AG20443 (cell line): ENCODE measurements around the gene IER3.
"Not testable (repeated sequence)": the region's sequence is repeated elsewhere in the genome, so short reads cannot be mapped to it uniquely, and the experiment has no call there.

ENCODE experiments used
- DNase-seq: peaks from one replicate; pipeline ENCODE4 v3.0.0; 2012; ENCODE audit warnings: low spot score, mixed read lengths

The IER3 gene

DNA sequence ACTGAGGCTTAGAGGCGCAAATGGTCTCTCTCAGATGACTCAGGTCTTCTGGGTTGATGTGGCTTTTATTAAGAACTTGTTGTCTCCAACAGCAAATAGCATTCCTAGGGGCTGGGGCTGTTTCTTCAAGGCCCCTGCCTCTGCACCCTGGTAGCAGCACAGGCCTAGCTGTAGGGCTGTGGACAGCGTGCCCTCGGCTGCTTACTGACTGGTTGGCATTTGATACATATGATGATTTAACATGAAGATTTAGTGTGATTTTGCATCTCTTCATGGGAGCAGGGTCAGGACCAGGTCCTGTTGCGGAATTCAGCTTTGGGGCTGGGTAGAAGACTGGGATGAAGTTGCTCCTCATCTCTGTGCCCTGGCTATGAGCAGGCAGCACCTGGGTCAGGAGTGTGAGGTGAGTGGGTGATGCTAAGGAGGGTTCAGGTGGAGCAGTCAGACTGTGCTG lies 24.3 kb upstream of the IER3 start:
- no peak for DNase-seq

DNA sequence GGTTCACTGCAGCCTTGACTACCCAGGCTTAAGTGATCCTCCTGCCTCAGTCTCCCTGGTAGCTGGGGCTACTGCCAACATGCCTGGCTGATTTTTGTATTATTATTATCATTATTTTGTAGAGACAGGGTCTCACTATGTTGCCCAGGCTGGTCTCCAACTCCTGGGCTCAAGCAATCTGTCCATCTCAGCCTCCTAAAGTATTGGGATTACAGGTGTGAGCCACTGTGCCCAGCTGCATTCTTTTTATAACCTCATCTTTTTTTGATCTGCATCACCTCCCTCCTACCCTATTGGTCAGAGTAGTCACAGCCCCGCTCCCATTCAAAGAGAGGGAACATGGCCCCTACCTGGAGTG lies 23.6 kb upstream of the IER3 start:
- no peak for DNase-seq

DNA sequence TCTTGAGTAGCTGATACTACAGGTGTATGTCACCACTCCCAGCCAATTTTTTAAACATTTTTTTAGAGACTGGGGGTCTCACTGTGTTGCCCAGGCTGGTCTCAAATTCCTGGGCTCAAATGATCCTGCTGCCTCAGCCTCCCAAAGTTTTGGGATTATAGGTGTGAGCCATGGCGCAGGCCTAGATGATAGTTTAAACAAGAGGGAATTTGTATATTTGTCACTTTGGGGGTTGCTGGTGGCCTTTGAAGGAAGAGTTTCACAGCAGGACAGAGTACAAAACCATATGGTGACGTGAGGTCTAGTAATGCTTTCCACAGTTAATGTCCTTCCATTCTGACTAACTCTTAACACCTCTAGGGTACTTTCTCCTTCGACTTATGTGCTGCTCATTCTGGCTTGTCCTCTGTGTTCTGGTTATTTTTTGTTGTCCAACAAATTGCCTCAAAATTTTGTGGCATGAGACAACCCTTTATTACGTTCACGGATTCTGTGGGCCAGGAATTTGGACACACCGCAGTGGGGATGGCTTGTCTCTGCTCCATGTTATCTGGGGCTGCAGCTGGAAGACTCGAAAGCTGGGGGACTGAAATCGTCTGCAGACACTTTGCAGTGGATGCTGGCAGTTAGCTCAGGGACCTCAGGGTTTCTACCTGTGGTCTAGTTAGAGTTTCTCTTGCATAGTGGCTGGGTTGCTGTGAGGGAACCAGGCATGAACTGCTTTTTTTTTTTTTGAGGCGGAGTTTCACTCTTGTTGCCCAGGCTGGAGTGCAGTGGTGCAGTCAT lies 23.0 kb upstream of the IER3 start:
- DNase-seq: no peak

DNA sequence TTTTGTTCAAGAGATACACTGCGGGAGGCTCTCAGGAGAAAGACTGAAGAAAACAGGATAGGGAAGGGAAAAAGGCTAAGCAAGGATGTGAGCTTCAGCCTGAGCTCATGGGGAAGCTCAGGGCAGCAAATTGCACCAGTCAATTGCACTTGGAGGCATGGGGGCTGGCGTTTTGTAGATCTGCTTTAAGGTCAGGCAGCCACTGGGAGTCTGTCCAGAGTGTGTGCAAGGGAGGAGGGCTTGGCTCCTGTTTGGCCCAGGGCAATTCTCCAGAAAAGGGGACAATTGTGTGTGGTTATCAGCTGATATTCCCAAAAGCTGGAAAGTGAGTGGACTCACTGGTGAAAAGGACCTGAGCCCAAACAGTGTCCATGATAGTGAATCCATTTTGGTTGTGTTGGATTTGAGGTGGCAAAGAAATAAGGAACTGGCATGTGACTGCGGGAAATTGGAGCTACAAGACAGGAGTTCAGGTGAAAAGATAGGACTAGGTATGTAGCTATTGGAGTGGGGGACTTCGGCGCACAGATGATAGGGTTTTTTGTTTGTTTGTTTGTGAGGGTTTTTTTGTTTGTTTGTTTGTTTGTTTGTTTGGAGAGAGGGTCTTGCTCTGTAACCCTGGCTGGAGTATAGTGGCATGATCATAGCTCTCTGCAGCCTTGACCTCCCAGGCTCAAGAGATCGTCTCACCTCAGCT lies 22.3 kb upstream of the IER3 start:
- DNase-seq: no peak

DNA sequence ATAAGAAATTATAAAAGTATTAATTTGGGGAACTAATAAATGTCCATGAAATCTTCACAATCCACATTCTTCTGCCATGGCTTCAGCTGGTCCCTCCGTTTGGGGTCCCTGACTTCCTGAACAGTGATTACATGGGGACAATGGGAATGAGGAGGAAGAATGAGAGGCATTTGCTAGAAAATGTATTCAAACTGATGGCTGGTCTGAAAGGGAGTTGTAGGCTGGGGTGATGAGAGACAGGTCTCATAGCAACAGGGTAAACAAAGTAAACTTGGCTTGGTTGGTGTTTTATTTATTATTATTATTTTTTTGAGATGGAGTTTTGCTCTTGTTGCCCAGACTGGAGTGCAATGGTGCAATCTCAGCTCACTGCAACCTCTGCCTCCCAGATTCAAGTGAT lies 21.1 kb upstream of the IER3 start:
- not testable (repeated sequence) for DNase-seq

DNA sequence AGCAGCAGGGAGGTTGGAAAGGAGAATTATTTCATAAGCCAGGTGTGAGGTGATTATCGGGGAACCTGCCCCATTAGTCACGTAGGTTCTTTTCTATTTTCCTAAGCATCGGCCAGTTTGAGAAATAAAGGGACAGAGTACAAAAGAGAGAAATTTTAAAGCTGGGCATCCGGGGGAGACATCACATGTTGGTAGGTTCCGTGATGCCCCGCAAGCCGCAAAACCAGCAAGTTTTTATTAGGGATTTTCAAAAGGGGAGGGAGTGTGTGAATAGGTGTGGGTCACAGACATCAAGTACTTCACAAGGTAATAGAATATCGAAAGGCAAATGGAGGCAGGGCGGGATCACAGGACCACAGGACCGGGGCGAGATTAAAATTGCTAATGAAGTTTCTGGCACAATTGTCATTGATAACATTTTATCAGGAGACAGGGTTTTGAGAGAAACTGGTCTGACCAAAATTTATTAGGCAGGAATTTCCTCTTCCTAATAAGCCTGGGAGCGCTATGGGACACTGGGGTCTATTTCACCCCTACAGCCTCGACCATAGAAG lies 20.2 kb upstream of the IER3 start:
- DNase-seq: not testable (repeated sequence)

DNA sequence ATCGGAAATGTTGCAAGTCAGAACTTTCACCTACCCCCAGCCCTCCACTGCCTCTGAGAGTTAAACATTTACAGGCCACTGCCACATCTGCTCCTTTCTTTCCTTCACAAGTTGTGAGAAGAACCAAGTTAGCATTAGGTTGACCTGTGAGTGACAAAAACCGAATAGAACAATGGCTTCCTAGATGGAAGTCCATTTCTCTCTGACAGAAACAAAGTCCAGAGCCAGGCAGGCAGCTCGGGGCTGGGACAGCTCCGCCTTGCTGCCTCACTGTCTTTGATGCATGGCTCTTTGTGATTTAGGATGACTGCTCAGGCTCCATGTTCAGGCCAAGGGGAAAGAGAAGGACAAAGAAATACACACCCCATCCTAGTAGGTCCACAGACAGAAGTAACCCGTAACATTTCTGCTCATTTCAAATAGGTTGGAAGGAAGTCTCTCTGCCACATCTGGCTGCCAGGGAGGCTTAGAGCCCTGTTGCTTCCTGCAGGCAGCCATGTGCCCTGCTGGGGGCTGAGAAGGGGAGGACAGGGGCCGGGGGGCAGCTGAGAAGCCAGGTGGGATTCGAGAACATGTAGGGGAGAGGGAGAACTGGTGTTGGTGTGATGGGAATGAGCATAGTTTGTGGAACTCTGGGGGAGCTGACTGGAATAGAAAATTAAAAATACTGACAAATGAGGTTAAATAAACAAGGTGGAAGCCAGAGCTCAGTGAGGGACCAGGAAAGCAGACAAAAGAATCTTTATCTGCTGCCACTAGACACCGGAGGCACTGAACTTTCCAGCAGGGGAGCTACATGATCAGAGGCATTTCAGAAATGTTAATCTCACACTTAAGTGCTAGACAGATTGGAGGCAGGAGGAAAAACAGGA lies 19.5 kb upstream of the IER3 start:
- DNase-seq: peak; percentile 40

DNA sequence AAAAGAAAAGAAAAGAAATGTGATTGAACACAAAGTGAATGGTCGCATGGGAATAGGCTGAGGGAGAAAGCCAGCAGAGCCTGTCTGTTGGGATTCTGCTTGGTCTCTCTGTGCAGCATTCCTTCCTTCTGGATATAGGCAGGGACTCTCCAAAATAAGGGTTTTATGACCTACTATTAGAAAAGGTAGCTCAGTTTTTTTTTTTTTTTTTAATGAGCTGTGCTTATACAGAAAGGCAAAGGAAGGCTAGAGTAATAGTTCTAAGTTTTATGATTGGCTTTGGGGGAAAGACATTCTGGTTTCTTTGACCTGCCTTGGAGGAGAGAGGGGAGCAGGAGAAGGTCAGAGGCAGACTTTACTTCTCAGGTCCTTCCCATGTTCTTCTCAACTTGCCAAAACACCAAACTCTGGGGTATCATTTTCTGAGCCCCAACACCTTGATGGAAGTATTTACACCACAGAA lies 18.8 kb upstream of the IER3 start:
- DNase-seq: no peak

DNA sequence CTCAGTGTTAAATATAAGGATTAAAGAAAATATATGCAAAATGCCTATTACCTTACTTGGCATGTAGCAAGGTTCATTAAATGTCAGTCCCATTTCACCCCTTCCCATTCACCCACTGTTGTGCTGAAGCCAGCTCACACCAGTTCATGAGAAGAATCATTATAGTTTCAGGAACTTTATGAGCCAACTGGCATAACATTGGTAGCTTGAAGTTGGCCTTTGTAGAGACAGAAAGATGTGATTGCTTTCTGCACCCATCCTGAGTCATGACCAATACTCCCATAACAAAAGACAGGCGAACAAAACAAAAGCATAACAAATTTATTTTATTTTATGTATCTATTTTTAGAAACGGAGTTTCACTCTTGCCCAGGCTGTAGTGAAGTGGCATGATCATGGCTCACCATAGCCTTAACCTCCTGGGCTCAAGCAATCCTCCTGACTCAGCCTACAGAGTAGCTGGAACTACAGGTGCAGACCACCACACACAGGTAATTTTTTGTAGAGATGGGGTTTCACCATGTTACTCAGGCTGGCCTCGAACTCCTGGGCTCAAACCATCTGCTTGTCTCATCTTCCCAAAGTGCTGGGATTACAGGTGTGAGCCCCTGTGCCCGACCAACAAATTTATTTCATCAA lies 17.6 kb upstream of the IER3 start:
- DNase-seq: no peak

DNA sequence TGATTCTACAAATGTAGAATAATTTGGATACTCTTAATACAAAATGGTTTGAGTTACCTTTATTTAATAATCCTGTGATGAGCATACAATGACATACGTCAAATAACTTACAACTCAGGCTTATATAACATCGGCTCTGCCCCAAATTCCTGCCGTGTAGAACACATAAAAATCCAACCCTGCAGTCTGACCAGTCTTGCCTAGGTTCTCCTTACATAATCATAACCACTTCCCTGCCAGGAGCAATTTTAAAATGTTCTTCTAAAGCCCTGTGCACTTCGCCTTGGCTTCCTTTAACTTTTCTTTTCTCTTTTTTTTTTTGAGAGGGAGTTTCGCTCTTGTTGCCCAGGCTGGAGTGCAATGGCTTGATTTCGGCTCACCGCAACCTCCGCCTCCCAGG lies 16.2 kb upstream of the IER3 start:
- no peak for DNase-seq

DNA sequence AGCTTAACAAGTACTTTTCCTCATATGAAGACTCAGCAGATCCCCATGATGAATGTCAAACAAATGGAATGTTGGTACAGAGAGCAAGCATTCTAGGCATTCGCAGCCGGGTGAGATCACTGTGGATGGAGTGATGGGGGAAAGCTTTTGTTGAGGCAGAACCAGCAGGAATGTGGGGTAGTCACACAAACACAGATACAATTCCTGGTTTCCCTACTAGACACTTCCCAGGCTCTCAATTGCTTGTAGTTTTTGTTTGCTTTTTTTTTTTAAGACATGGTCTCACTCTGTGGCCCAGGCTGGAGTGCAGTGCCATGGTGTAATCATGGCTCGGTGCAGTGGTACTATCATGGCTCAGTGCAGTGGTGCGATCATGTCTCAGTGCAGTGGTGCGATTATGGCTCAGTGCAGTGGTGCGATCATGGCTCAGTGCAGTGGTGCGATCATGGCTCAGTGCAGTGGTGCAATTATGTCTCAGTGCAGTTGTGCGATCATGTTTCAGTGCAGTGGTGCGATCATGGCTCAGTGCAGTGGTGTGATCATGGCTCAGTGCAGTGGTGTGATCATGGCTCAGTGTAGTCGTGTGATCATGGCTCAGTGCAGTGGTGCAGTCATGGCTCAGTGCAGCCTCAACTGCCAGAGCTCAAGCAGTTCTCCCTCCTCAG lies 15.4 kb upstream of the IER3 start:
- DNase-seq: peak; percentile 92

DNA sequence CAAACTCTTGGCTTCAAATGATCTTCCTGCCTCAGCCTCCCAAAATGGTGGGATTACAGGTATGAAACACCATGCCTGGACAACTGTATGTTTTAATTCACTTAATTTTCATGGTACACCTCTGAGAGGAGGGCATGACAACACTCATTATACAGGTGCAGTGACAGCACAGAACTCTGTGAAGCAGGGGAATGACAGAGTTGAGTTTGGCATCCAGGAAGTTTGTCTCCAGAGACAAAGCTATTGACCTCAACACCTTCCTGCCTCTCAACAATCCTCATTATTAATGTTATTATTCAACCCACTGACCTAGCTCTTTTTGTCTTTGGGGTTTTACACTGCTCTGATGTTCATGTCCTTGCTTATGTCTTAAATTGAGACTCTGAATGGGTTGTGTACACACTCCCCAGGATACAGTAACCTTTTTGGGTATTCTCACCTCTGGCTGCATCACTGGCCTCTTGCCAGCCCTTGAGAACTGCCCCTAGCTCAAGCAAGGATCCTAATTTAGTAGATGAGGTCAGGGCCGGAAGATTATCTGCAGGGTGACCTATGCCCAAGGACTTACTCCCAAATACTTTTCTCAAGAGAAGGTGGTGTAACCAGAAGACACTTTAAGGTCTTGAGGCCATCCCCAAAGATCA lies 13.0 kb upstream of the IER3 start:
- DNase-seq: no peak

DNA sequence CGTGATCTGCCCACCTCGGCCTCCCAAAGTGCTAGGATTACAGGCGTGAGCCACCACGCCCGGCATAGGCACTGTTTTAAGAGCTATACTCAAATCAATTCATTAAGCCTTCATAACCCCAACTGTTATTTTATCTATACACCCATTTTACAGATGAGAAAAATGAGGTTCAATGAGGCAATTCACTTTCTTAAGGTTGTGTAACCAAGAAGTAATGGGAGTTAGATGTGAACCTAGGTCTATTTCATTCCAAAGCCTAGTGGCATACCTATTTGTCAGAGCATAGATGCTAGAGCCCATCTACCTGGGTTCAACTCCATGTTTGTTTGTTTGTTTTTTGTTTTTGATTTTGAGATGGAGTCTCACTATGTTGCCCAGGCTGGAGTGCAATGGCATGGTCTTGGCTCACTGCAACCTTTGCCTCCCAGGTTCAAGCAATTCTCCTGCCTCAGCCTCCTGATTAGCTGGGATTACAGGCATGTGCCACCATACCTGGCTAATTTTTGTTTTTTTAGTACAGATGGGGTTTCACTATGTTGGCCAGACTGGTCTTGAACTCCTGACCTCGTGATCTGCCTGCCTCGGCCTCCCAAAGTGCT lies 12.2 kb upstream of the IER3 start:
- not testable (repeated sequence) for DNase-seq

DNA sequence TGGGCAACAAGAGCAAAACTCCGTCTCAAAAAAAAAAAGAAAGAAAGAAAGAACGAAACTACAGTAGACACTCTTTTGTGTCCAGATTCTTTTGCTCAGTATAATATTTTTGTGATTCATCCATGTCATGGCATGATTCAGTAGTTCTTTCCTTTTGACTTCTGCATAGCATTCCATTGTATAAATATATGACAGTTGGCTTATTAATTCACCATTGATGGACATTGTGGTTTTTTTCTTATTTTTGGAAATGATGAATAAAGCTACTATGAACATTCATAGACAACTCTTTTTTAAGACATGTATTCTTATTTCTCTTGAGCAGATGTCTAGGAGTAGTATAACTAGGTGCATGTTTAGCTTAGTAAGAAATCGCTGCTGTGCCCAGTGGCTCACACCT lies 10.3 kb upstream of the IER3 start:
- peak; percentile 19 for DNase-seq

DNA sequence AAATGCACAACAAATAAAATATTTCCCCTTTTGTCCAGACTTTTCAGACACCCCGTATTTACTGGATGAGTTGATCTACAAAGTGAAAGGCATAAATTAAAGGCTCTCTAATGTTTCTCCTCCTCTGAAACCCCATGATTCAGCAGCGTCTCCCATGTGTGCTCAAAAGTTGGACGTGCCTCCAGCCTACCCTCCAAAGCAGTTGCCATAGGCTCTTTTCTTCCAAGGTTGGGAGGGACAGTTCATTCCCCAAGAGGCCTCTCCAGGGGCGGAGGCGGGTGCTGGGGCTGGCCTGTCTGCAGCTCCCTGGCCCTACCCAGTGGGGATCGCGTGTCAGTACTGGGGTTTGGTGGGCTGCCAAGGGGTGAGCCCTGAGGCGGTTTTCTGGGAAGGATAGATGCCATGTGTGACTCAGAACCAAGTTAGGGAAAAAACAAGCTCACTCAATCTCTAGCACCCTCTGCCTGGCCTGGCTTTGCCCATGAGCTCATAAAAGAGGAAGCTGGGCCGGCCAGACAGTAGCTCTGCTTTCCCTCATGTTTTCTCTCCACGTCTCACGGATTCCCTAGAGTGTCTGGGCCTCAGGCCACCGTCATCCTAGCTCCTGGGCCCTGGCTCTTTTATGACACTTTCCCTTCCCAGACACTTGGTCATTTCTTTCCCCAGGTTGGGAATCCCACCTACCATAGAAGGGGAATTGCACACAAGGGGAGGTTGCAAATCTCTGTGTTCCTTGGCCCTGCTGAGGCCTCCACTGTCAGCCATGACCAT lies 8.0 kb upstream of the IER3 start:
- DNase-seq: peak; percentile 90

DNA sequence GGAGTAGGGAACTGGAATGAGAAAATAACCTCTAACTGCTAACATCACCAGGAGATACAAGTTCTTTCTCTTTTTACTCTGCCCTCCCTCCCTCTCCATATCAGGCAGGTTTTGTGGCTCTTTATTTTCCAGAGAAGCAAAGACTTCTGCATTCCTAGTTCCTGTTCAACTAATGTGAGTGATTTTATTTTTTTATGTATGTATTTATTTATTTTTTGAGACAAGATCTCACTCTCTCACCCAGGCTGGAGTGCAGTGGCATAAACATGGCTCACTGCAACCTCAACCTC lies 6.0 kb upstream of the IER3 start:
- no peak for DNase-seq

DNA sequence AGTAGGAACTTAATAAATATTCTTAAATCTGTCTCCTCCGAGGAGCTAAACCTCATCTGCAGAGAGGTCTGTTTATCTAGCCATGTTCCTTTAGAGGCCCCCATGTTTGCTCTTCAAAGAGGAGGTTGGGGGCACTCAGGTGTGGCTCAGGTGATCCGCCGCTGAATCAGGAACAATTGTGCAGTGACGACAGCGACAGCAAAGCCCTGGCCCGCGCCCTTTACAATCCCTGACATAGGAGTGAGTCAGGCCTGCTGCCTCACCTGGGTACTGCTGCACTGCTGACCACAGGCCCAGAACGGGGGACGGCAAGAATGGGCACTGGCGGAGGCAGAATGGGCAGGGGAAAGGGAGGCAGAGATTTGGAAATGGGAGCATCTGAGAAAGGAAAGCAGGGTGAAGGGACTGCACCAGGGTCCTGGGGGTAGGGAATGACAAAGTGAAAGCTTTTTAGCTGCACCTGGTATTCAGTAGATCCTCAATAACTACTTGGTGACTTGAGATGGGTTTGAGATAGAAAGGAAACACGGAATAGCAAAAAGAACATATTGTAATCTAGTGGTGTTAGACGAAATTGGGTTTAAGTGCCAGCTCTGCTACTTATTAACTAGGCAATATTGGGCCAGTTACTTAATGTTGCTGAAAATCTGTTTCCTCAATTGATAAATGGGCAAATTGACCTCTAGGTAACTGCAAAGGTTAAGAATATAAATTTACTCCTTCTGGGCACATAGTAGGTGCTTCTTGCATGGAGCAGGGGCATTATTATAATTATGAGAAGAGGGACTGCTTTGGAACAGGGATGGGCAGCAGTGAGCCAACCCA lies 5.4 kb upstream of the IER3 start:
- no peak for DNase-seq

DNA sequence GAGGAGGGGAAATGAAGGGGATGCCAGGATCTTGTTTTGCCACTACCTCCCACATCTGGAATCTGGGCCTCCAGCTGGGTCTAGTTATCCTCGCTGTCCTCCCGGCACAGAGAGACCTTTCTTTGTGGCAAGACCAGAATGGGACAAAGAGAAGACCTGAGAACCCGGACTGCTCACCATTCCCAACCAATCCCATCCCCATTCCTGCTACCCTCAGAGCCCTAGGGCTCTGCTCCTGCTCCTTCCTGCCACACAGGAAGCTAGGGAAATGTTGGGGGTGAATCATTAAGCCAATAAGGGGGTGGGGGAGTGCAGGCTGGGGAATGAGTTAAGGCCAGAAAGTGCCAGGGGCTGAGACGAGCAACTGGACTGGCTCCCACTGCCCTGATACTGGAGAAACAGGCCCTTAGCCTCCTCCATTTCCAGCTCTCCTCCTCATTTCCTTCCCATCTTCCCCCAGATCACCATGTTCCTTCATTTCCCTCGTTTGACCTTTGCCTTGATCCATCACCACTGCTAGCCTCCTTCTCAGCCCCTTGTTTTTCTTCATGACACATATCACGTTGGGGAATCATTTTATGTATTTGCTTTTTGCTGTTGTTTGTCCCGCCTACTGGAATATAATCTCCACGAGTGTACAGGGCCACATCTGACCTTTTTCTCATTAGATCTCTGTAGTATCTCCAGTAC lies 4.6 kb upstream of the IER3 start:
- no peak for DNase-seq
